ENCODE results near the gene PDXP. TPM values are rescaled to one million over a fixed set of nuclear protein-coding genes. Genes with fewer than 3 reads are reported as not detected.
A peak's percentile ranks its signal among the peaks of the same experiment; 100 is the strongest.
"Not testable (repeated sequence)": the region's sequence is repeated elsewhere in the genome, so short reads cannot be mapped to it uniquely, and the experiment has no call there.

The PDXP gene
- total and polyA plus RNA-seq, 11 donors = 12.8 to 36.4 (median 25.9) TPM

- intact Hi-C loops (cut with DNase I) = no loop called here
- H3K4me3 ChIP-seq = no peak overlapping the region
- DNase-seq (no peak), ATAC-seq (no peak)
- 95 to 97% (median 96%) methylated on average over 17 of the region's 17 CpGs for WGBS, 4 donors
- no peaks in the 10 kb centered on the region for H3K9me3 ChIP-seq
- peaks cover 0 to 91% (median 0%) of the 10 kb centered on the region in 9 donors for H3K36me3 ChIP-seq
- no peak for TF ChIP-seq CTCF (IDR thresholded peaks at IDR 0.05)
- H3K27me3 ChIP-seq = no peaks in the 10 kb centered on the region
- H3K27ac ChIP-seq = no peak overlapping the region
- peaks cover 0 to 2% (median 0%) of the 10 kb centered on the region in 12 donors for H3K4me1 ChIP-seq
These were observed 7.9 kb upstream of the PDXP start for GRCh38 chr22:37650463-37651136.

- ATAC-seq (no peak), DNase-seq (no peak)
- WGBS, 4 donors = 75 to 79% (median 77%) methylated on average over 14 of the region's 14 CpGs
- peaks cover 0 to 50% (median 0%) of the 10 kb centered on the region in 9 donors for H3K36me3 ChIP-seq
- no peak overlapping the region for H3K4me3 ChIP-seq
- H3K27me3 ChIP-seq = no peaks in the 10 kb centered on the region
- intact Hi-C loops (cut with DNase I) = no loop called here
- no peaks in the 10 kb centered on the region for H3K9me3 ChIP-seq
- H3K4me1 ChIP-seq = peaks cover 0 to 26% (median 14%) of the 10 kb centered on the region in 12 donors
- H3K27ac ChIP-seq = no peak overlapping the region
- TF ChIP-seq POLR2A (IDR thresholded peaks at IDR 0.05) (no peak), CTCF (IDR thresholded peaks at IDR 0.05) (no peak)
These were observed 3.8 kb upstream of the PDXP start for GRCh38 chr22:37654563-37655251.

- H3K4me3 ChIP-seq = no peak overlapping the region
- DNase-seq (no peak), ATAC-seq (no peak)
- no peaks in the 10 kb centered on the region for H3K27me3 ChIP-seq
- H3K9me3 ChIP-seq = no peaks in the 10 kb centered on the region
- peaks cover 0 to 45% (median 0%) of the 10 kb centered on the region in 9 donors for H3K36me3 ChIP-seq
- peaks cover 0 to 31% (median 18%) of the 10 kb centered on the region in 12 donors for H3K4me1 ChIP-seq
- peak overlapping the region in 6 of 12 donors; percentile 26 to 72 (median 44) for H3K27ac ChIP-seq
- 69 to 86% (median 80%) methylated on average over 12 to 17 of the region's 17 CpGs for WGBS, 4 donors
- TF ChIP-seq CTCF (IDR thresholded peaks at IDR 0.05) (no peak), POLR2A (IDR thresholded peaks at IDR 0.05) (no peak)
- intact Hi-C loops (cut with DNase I) = no loop called here
These were observed 3.3 kb upstream of the PDXP start for GRCh38 chr22:37655252-37655563.

GRCh38 chr22:37656583-37656982, 1.9 kb upstream of the PDXP start:
- H3K27me3 ChIP-seq; DNase-seq; intact Hi-C loops (cut with DNase I); ATAC-seq; H3K9me3 ChIP-seq; H3K4me3 ChIP-seq: not testable (repeated sequence)
- H3K36me3 ChIP-seq = peaks cover 0 to 31% (median 0%) of the 10 kb centered on the region in 9 donors
- 93 to 99% (median 95%) methylated on average over 4 of the region's 4 CpGs for WGBS, 4 donors
- peak overlapping the region in 9 of 12 donors; percentile 2 to 72 (median 33) for H3K27ac ChIP-seq
- H3K4me1 ChIP-seq = peaks cover 0 to 44% (median 32%) of the 10 kb centered on the region in 12 donors
